IgD-negative memory B cell (primary cell): Measurements from ENCODE around the gene CUL4A. TPM values are rescaled to one million over a fixed set of nuclear protein-coding genes. Genes with fewer than 3 reads are reported as not detected.
"Not testable (repeated sequence)": the region's sequence is repeated elsewhere in the genome, so short reads cannot be mapped to it uniquely, and the experiment has no call there.

Experiments
- H3K27ac Mint-ChIP-seq, 3 donors: one replicate each; pipeline ENCODE4 v1.8.0; 2020 to 2022; ENCODE audit warnings: mild to moderate bottlenecking in 3 of 3, mixed read lengths in 3 of 3, moderate library complexity in 1 of 3
- H3K27me3 Mint-ChIP-seq: one replicate; pipeline ENCODE4 v1.8.0; 2021; ENCODE audit warnings: mixed read lengths
- H3K36me3 Mint-ChIP-seq: one replicate; pipeline ENCODE4 v1.8.0; 2020; ENCODE audit warnings: mild to moderate bottlenecking, mixed read lengths
- H3K4me1 Mint-ChIP-seq, 3 donors: one replicate each; pipeline ENCODE4 v1.8.0; 2020 to 2022; ENCODE audit warnings: mixed read lengths in 3 of 3, mild to moderate bottlenecking in 1 of 3
- H3K4me3 Mint-ChIP-seq, 4 donors: one replicate each; pipeline ENCODE4 v1.8.0; 2020 to 2022; ENCODE audit warnings: mild to moderate bottlenecking in 4 of 4, mixed read lengths in 4 of 4, moderate library complexity in 3 of 4
- H3K9me3 Mint-ChIP-seq, 3 donors: one replicate each; pipeline ENCODE4 v1.8.0; 2020 to 2021; ENCODE audit warnings: mixed read lengths in 3 of 3, mild to moderate bottlenecking in 1 of 3
- polyA plus RNA-seq: library from polyadenylated mRNA; unstranded; fragments of 300-500 nt; fragmentation: Illumina TruSeq; gene quantifications from one replicate; pipeline ENCODE4 v1.2.3, GENCODE V29; 2021

Gene CUL4A
- polyA plus RNA-seq, 1 donor from 2014 or later = 42.6 TPM

DNA sequence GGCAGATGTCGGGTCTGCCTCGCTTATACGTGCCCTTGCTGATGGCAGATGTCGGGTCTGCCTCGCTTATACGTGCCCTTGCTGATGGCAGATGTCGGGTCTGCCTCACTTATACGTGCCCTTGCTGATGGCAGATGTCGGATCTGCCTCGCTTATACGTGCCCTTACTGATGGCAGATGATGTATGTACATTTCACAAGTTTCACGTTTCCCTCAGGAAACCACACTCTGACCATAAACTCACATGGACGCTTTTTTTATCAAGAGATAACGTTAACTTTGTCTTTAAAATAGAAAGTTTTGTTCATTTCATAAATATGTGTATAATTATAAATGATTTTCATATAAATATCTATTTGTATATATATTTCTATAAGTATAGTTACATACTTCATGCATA, 53.6 kb downstream of the CUL4A start:
- H3K36me3 Mint-ChIP-seq = peaks cover 14% of the 10 kb centered on the region

GRCh38 chr13:113267642-113268405, 58.4 kb downstream of the CUL4A start:
- H3K4me1 Mint-ChIP-seq = peaks cover 0 to 1% (median 0%) of the 10 kb centered on the region in 3 donors

More for the DNA sequence above, 53.6 kb downstream of the CUL4A start:
- not testable (repeated sequence) for H3K4me1 Mint-ChIP-seq, H3K27ac Mint-ChIP-seq, H3K9me3 Mint-ChIP-seq, H3K4me3 Mint-ChIP-seq, H3K27me3 Mint-ChIP-seq

GRCh38 chr13:113272031-113272430, 62.6 kb downstream of the CUL4A start:
- Mint-ChIP-seq H3K4me1 (peaks cover 0 to 1% (median 0%) of the 10 kb centered on the region in 3 donors), H3K4me3 (no peak overlapping the region), H3K27ac (no peak overlapping the region), H3K9me3 (no peaks in the 10 kb centered on the region), H3K27me3 (peaks cover 1% of the 10 kb centered on the region), H3K36me3 (peaks cover 5% of the 10 kb centered on the region)

More at GRCh38 chr13:113267642-113268405, 58.4 kb downstream of the CUL4A start:
- H3K27ac Mint-ChIP-seq = peak overlapping the region in 2 of 3 donors; percentile 20 to 59
- peaks cover 7% of the 10 kb centered on the region for H3K36me3 Mint-ChIP-seq
- no peaks in the 10 kb centered on the region for H3K27me3 Mint-ChIP-seq
- H3K9me3 Mint-ChIP-seq = no peaks in the 10 kb centered on the region
- no peak overlapping the region for H3K4me3 Mint-ChIP-seq

DNA sequence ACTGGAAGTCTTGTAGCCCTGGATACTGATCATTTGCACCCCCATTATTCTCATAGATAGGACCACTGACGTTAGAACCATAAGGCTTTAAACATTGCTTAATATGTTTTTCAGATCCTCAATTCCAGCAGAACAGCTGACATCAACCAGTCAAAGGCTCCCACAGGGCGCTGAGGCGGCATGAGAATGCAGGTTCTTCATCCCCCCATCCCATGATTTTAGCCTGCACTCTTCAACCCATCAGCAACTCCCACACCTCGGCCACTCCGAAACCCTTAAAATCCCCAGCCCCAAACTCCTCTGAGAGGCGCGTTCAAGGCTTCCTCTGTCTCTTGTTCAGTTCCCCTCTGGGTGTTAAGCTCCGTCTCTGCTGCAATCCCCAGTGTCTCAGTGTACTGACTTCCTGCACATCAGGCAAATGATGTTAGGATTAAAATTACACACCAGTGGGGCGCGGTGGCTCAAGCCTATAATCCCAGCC, 63.3 kb downstream of the CUL4A start:
- Mint-ChIP-seq H3K27me3 (peaks cover 1% of the 10 kb centered on the region), H3K27ac (no peak overlapping the region), H3K9me3 (no peaks in the 10 kb centered on the region)

DNA sequence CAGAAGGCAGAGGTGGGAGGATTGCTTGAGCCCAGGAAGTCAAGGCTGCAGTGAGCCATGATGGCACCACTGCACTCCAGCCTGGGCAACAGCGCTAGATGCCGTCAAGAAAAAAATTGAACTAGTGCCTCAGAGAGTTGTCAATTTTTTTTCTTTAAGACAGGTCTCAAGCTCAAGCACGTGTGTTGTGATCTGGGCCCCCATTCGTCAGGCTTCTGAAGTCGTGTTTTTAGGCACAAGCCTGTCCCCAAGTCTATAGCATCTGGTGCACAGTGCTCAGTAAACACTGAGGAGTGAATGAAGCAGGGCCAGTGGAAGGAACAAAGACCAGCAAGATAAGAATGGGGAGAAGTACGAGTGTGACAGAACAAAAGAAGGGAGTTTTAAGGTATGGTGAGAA, 63.9 kb downstream of the CUL4A start:
- Mint-ChIP-seq H3K4me1 (no peaks in the 10 kb centered on the region), H3K9me3 (no peaks in the 10 kb centered on the region), H3K36me3 (peaks cover 5% of the 10 kb centered on the region), H3K4me3 (no peak overlapping the region), H3K27ac (peak overlapping the region in 1 of 3 donors; percentile 39), H3K27me3 (peaks cover 1% of the 10 kb centered on the region)

More for the DNA sequence above, 63.3 kb downstream of the CUL4A start:
- H3K36me3 Mint-ChIP-seq = peaks cover 5% of the 10 kb centered on the region
- H3K4me1 Mint-ChIP-seq = peaks cover 0 to 1% (median 0%) of the 10 kb centered on the region in 3 donors
- no peak overlapping the region for H3K4me3 Mint-ChIP-seq

- H3K27ac Mint-ChIP-seq = peak overlapping the region in 1 of 3 donors; percentile 39
Measured at GRCh38 chr13:113273851-113274590, 64.6 kb downstream of the CUL4A start.

DNA sequence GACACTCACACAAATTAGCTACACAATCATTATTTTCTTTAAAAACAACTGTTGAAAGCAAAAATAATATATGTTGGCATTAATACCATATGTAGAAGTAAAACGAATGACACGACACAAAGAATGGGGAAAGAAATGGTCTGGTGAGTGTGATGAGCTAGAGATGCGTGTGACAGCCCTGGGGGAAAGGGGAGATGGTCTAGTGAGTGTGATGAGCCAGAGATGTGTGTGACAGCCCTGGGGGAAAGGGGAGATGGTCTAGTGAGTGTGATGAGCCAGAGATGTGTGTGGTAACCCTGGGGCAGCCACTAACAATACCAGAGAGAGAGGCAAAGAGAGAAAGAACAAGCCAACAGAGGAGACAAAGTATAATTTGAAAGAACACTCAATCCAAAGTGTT, 65.3 kb downstream of the CUL4A start:
- peaks cover 5% of the 10 kb centered on the region for H3K36me3 Mint-ChIP-seq
- H3K4me1 Mint-ChIP-seq = no peaks in the 10 kb centered on the region
- no peak overlapping the region for H3K4me3 Mint-ChIP-seq
- peaks cover 0 to 1% (median 0%) of the 10 kb centered on the region in 3 donors for H3K9me3 Mint-ChIP-seq
- H3K27me3 Mint-ChIP-seq = peaks cover 4% of the 10 kb centered on the region
- H3K27ac Mint-ChIP-seq = no peak overlapping the region

More at GRCh38 chr13:113273851-113274590, 64.6 kb downstream of the CUL4A start:
- Mint-ChIP-seq H3K4me1 (no peaks in the 10 kb centered on the region), H3K4me3 (no peak overlapping the region), H3K36me3 (peaks cover 5% of the 10 kb centered on the region), H3K27me3 (peaks cover 4% of the 10 kb centered on the region), H3K9me3 (peaks cover 0 to under 1% (median 0%) of the 10 kb centered on the region in 3 donors)

GRCh38 chr13:113275387-113275786, 66.0 kb downstream of the CUL4A start:
- no peak overlapping the region for H3K27ac Mint-ChIP-seq

DNA sequence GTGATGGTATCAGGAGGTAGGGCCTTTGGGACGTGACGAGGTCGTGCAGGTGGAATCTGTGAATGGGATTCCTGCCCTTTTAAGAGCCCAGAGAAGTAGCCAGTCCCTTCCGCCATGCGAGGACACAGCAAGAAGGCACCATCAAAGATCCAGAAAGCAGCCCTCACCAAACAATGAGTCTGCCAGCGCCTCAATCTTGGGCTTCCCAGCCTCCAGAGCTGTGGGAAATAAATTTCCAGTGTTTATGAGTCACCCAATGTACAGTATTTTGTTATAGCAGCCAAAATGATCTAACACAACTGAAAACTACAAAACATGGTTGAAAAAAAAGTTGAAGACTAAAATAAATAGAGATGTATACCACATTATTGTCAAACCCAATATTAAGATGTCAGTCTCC, 70.7 kb downstream of the CUL4A start:
- Mint-ChIP-seq H3K27ac (no peak overlapping the region), H3K27me3 (peaks cover 6% of the 10 kb centered on the region), H3K9me3 (peaks cover 0 to 4% (median 1%) of the 10 kb centered on the region in 3 donors), H3K4me1 (no peaks in the 10 kb centered on the region), H3K4me3 (no peak overlapping the region), H3K36me3 (no peaks in the 10 kb centered on the region)

More at GRCh38 chr13:113275387-113275786, 66.0 kb downstream of the CUL4A start:
- H3K4me3 Mint-ChIP-seq = no peak overlapping the region
- peaks cover 5% of the 10 kb centered on the region for H3K36me3 Mint-ChIP-seq
- peaks cover 0 to 1% (median 0%) of the 10 kb centered on the region in 3 donors for H3K9me3 Mint-ChIP-seq
- no peaks in the 10 kb centered on the region for H3K4me1 Mint-ChIP-seq
- H3K27me3 Mint-ChIP-seq = peaks cover 4% of the 10 kb centered on the region

DNA sequence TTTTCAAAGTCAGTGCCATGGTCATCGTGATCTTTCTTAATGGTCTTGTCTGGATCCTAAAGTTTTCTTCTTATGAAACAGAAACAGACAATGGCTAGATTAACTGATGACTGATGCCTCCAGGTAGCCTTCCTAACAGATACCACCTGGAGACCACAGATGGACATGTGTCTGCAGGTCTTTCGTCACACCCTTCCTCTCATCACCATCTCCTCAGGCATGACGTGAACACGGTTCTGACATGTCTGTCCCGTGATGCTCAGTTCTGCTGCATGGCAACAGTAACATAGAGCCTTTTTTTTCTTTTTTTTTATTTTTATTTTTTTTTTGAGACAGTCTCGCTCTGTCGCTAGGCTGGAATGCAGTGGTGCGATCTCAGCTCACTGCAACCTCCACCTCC, 74.5 kb downstream of the CUL4A start:
- Mint-ChIP-seq H3K27ac (no peak overlapping the region), H3K4me3 (no peak overlapping the region), H3K36me3 (no peaks in the 10 kb centered on the region), H3K4me1 (no peaks in the 10 kb centered on the region), H3K27me3 (peaks cover 8% of the 10 kb centered on the region), H3K9me3 (peaks cover 0 to 4% (median 1%) of the 10 kb centered on the region in 3 donors)

DNA sequence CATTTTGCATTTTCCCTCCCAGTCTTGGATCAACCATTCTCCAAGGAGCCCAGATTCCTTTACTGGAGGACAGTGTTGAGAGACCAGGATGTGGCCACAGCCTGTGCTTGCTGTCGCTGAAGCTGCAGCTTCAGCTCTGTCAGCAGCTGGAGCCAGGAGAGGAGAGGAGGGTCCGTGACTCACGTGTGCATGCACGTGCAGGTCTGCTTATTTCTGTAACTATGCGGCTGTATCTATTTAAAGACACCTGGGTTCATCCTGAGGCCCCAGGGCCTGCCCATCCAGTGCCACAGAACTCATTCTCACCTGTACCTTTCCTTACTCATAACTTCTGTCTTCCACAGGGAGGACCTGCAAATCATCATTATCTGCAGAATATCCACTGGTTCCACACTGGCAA, 79.5 kb downstream of the CUL4A start:
- no peak overlapping the region for H3K4me3 Mint-ChIP-seq
- H3K36me3 Mint-ChIP-seq = no peaks in the 10 kb centered on the region
- peaks cover 0 to 2% (median 0%) of the 10 kb centered on the region in 3 donors for H3K9me3 Mint-ChIP-seq
- H3K4me1 Mint-ChIP-seq = peaks cover 0 to 11% (median 6%) of the 10 kb centered on the region in 3 donors
- H3K27ac Mint-ChIP-seq = peak overlapping the region in 1 of 3 donors; percentile 37
- H3K27me3 Mint-ChIP-seq = peaks cover 44% of the 10 kb centered on the region

- H3K27ac Mint-ChIP-seq = peak overlapping the region in 1 of 3 donors; percentile 12
- peak overlapping the region in 2 of 4 donors; percentile 24 to 65 for H3K4me3 Mint-ChIP-seq
- no peaks in the 10 kb centered on the region for H3K36me3 Mint-ChIP-seq
- H3K4me1 Mint-ChIP-seq = peaks cover 0 to 12% (median 11%) of the 10 kb centered on the region in 3 donors
- H3K27me3 Mint-ChIP-seq = peaks cover 42% of the 10 kb centered on the region
- peaks cover 0 to 4% (median 0%) of the 10 kb centered on the region in 3 donors for H3K9me3 Mint-ChIP-seq
Measured at GRCh38 chr13:113291129-113291528, 81.7 kb downstream of the CUL4A start.

- Mint-ChIP-seq H3K27ac (peak overlapping the region in 1 of 3 donors; percentile 27), H3K27me3 (peaks cover 44% of the 10 kb centered on the region), H3K9me3 (peaks cover 0 to 6% (median 0%) of the 10 kb centered on the region in 3 donors)
Measured at GRCh38 chr13:113292021-113292862, 82.8 kb downstream of the CUL4A start.

GRCh38 chr13:113293686-113294085, 84.3 kb downstream of the CUL4A start:
- Mint-ChIP-seq H3K4me1 (peaks cover 19 to 27% (median 21%) of the 10 kb centered on the region in 3 donors), H3K9me3 (peaks cover 0 to 6% (median 0%) of the 10 kb centered on the region in 3 donors), H3K27ac (peak overlapping the region in 2 of 3 donors; percentile 90 to 97), H3K36me3 (peaks cover 2% of the 10 kb centered on the region), H3K4me3 (peak overlapping the region in 1 of 4 donors; percentile 34), H3K27me3 (peaks cover 44% of the 10 kb centered on the region)

More at GRCh38 chr13:113292021-113292862, 82.8 kb downstream of the CUL4A start:
- Mint-ChIP-seq H3K4me1 (peaks cover 6 to 17% (median 16%) of the 10 kb centered on the region in 3 donors), H3K36me3 (peaks cover 2% of the 10 kb centered on the region), H3K4me3 (peak overlapping the region; percentile 0 to 75 (median 64))
